KMS-11 (cell line): Measurements from ENCODE around the gene TREM2.

ENCODE experiments used
- H2AFZ ChIP-seq: fragments of 200-600 bp; sonication (generic); 2 replicates; pipeline ENCODE4 v1.6.1; 2016; ENCODE audit warnings: antibody characterized with exemption, mixed run types, low read depth
- H3K27ac ChIP-seq: fragments of 200-600 bp; sonication (generic); 2 replicates; pipeline ENCODE4 v1.6.1; 2016; ENCODE audit warnings: mild to moderate bottlenecking, mixed run types
- H3K27me3 ChIP-seq: fragments of 200-600 bp; sonication (generic); 2 replicates; pipeline ENCODE4 v1.6.1; 2017; ENCODE audit warnings: mild to moderate bottlenecking, low read depth, mixed run types, moderate library complexity; ENCODE audit not compliant: insufficient read depth
- H3K36me3 ChIP-seq: fragments of 200-600 bp; sonication (generic); 2 replicates; pipeline ENCODE4 v1.6.1; 2017; ENCODE audit warnings: mild to moderate bottlenecking, mixed run types; ENCODE audit not compliant: insufficient read depth
- H3K4me1 ChIP-seq: fragments of 200-600 bp; sonication (generic); 2 replicates; pipeline ENCODE4 v1.6.1; 2016; ENCODE audit warnings: mild to moderate bottlenecking, low read depth, mixed run types; ENCODE audit not compliant: poor library complexity, severe bottlenecking
- H3K4me2 ChIP-seq: fragments of 200-600 bp; sonication (generic); 2 replicates; pipeline ENCODE4 v1.7.0; 2016; ENCODE audit warnings: mild to moderate bottlenecking, mixed run types
- H3K4me3 ChIP-seq: fragments of 200-600 bp; sonication (generic); IDR thresholded peaks from 2 replicates; pipeline ENCODE4 v1.6.1; 2017; ENCODE audit warnings: low read depth, low read length, mixed read lengths; ENCODE audit not compliant: insufficient read depth
- H3K79me2 ChIP-seq: fragments of 200-600 bp; sonication (generic); 2 replicates; pipeline ENCODE4 v1.6.1; 2016; ENCODE audit warnings: low read depth, mixed run types; ENCODE audit not compliant: insufficient read depth
- H3K9ac ChIP-seq: fragments of 200-600 bp; sonication (generic); 2 replicates; pipeline ENCODE4 v1.6.1; 2016; ENCODE audit warnings: mild to moderate bottlenecking, mixed run types
- H4K20me1 ChIP-seq: fragments of 200-600 bp; sonication (generic); 2 replicates; pipeline ENCODE4 v1.6.1; 2016; ENCODE audit warnings: mild to moderate bottlenecking, mixed run types; ENCODE audit not compliant: insufficient read depth
- TF ChIP-seq, protein P1 (sequence below): fragments of 200-600 bp; sonication (generic); conservative IDR thresholded peaks from 2 replicates; pipeline ENCODE4 v1.6.1; 2017; ENCODE audit warnings: low read depth, mild to moderate bottlenecking, antibody characterized with exemption, low read length, moderate library complexity, mixed read lengths

The TREM2 gene

GRCh38 chr6:41186031-41186562 lies 23.2 kb upstream of the TREM2 start:
- Histone ChIP-seq H3K79me2 (no peaks in the 10 kb centered on the region), H3K4me2 (no peak overlapping the region), H3K36me3 (no peaks in the 10 kb centered on the region), H3K27me3 (no peaks in the 10 kb centered on the region), H3K4me1 (no peaks in the 10 kb centered on the region), H3K4me3 (no peak overlapping the region), H3K27ac (no peak overlapping the region), H3K9ac (no peak overlapping the region), H4K20me1 (no peaks in the 10 kb centered on the region), H2AFZ (no peak overlapping the region)
- TF ChIP-seq, protein P1, sequence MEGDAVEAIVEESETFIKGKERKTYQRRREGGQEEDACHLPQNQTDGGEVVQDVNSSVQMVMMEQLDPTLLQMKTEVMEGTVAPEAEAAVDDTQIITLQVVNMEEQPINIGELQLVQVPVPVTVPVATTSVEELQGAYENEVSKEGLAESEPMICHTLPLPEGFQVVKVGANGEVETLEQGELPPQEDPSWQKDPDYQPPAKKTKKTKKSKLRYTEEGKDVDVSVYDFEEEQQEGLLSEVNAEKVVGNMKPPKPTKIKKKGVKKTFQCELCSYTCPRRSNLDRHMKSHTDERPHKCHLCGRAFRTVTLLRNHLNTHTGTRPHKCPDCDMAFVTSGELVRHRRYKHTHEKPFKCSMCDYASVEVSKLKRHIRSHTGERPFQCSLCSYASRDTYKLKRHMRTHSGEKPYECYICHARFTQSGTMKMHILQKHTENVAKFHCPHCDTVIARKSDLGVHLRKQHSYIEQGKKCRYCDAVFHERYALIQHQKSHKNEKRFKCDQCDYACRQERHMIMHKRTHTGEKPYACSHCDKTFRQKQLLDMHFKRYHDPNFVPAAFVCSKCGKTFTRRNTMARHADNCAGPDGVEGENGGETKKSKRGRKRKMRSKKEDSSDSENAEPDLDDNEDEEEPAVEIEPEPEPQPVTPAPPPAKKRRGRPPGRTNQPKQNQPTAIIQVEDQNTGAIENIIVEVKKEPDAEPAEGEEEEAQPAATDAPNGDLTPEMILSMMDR: no peak

DNA sequence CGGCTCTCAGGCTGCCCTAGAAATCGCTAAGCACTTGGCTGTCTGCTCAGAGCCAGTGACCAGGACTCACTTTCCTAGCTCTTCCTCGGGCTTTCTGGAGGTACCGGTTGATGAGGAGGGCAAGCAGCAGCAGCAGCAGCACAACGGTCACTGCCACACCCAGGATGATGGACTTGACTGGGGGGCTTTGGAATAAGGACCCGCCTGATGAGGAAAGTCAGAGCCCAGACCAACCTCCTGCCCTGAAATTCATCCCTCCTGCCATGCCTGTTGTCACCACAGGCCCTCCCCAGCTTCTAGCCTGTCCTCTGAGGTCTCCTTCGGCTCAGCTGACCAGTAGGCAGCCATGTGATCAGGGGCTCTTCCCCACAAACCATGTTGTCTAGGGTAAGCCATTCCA lies 21.8 kb upstream of the TREM2 start:
- Histone ChIP-seq H3K9ac (no peak overlapping the region), H3K4me3 (no peak overlapping the region), H3K4me2 (no peak overlapping the region), H4K20me1 (no peaks in the 10 kb centered on the region), H2AFZ (no peak overlapping the region), H3K36me3 (no peaks in the 10 kb centered on the region), H3K27ac (no peak overlapping the region), H3K79me2 (no peaks in the 10 kb centered on the region), H3K4me1 (no peaks in the 10 kb centered on the region), H3K27me3 (no peaks in the 10 kb centered on the region)
- TF ChIP-seq, protein P1: no peak

- Histone ChIP-seq H3K4me2 (no peak overlapping the region), H3K9ac (no peak overlapping the region), H3K4me1 (no peaks in the 10 kb centered on the region), H3K79me2 (no peaks in the 10 kb centered on the region), H3K27me3 (no peaks in the 10 kb centered on the region), H4K20me1 (no peaks in the 10 kb centered on the region), H3K4me3 (no peak overlapping the region), H3K36me3 (no peaks in the 10 kb centered on the region), H2AFZ (no peak overlapping the region), H3K27ac (no peak overlapping the region)
- TF ChIP-seq, protein P1: peak; percentile 66
These were observed 19.4 kb upstream of the TREM2 start for GRCh38 chr6:41182069-41183034.

DNA sequence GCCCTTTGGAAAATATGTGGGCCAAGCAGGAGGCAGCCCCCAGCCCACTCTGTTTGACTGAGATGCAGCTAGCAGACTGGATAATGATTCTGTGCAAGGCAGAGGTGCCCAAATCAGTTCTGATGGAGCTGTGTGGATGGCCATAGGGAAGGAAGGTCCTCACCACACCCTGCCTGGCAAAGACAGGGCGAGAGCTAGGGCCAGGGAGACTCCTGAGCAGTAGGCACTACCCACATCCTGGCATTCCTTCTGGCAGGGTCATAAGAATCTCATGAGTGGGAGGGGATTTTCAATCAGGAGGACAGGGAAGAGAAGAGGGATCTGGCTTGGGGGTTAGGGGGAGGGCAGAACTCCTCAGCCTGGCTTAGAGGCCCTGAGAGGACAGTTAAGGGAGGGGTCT lies 18.6 kb upstream of the TREM2 start:
- H2AFZ ChIP-seq: no peak overlapping the region
- no peaks in the 10 kb centered on the region for H3K4me1 ChIP-seq
- TF ChIP-seq, protein P1: no peak
- H3K4me2 ChIP-seq: no peak overlapping the region
- H3K36me3 ChIP-seq: no peaks in the 10 kb centered on the region
- H4K20me1 ChIP-seq: no peaks in the 10 kb centered on the region
- no peaks in the 10 kb centered on the region for H3K27me3 ChIP-seq
- H3K27ac ChIP-seq: no peak overlapping the region
- no peaks in the 10 kb centered on the region for H3K79me2 ChIP-seq
- no peak overlapping the region for H3K9ac ChIP-seq
- no peak overlapping the region for H3K4me3 ChIP-seq
